Hair follicle dermal papilla cell (primary cell): Measurements from ENCODE around the gene SENP6. TPM values are rescaled to one million over a fixed set of nuclear protein-coding genes. Genes with fewer than 3 reads are reported as not detected.

Experiments used
- small RNA-seq: library from RNA; depleted of rRNA; stranded (forward); fragments of <200 nt; gene quantifications from one replicate; pipeline ENCODE3, GENCODE V24; 2012
- total RNA-seq: library from RNA; depleted of rRNA; stranded (reverse); fragments of >200 nt; gene quantifications from 2 replicates; pipeline ENCODE4 v1.2.3, GENCODE V29; 2012

The SENP6 gene, protein sequence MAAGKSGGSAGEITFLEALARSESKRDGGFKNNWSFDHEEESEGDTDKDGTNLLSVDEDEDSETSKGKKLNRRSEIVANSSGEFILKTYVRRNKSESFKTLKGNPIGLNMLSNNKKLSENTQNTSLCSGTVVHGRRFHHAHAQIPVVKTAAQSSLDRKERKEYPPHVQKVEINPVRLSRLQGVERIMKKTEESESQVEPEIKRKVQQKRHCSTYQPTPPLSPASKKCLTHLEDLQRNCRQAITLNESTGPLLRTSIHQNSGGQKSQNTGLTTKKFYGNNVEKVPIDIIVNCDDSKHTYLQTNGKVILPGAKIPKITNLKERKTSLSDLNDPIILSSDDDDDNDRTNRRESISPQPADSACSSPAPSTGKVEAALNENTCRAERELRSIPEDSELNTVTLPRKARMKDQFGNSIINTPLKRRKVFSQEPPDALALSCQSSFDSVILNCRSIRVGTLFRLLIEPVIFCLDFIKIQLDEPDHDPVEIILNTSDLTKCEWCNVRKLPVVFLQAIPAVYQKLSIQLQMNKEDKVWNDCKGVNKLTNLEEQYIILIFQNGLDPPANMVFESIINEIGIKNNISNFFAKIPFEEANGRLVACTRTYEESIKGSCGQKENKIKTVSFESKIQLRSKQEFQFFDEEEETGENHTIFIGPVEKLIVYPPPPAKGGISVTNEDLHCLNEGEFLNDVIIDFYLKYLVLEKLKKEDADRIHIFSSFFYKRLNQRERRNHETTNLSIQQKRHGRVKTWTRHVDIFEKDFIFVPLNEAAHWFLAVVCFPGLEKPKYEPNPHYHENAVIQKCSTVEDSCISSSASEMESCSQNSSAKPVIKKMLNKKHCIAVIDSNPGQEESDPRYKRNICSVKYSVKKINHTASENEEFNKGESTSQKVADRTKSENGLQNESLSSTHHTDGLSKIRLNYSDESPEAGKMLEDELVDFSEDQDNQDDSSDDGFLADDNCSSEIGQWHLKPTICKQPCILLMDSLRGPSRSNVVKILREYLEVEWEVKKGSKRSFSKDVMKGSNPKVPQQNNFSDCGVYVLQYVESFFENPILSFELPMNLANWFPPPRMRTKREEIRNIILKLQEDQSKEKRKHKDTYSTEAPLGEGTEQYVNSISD
- 88.5 and 115 TPM in 2 replicates for total RNA-seq

DNA sequence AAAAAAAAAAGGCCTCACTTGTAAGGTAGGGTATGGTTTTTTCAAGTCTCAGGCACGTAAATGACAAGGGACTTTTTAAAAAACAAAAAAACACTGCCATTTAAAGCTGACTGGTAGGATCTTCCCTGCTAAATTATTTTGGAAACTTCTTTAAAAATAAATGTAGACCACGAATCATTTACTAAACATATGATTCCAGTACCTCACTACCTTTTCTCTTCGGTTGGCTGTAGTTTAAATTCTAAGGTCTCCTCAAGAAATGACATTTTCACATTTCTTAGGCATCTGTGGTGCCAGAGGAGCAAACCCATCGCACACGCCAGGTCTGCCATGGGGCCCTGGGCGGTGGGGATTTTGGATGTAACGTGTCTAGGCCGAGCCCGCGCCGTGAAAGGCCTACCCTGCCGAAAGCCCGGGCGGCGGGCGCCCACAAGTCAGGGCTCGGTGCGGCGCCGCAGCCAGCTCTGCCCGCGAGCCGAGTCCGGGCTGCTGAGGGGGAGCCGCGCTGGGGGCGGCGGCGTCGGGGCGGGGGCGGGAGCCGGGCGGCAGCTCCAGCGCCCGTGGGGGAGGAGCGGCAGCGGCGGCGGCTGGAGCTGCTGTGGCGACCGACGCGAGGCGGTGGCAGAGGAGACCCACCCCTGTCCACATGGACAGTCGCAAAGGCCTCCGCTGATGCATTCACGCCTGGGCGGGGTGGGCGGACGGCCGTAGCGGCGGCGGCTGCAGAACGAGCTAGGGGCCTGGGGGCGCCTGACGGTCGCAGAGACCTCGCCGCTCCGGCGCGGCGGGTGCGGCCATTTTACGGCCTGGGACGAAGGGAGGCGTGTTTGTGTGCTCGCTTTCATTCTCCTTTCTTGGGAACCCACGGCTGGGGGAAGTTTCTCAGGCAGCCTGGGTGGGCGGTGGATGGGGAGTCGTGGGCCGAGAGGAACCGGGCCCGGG lies at the start of gene SENP6:
Gene SENP6, plus strand, starts transcription at position 577 of the 942 bp plus-strand sequence. CDS start 645 bp downstream, outside the sequence.

DNA sequence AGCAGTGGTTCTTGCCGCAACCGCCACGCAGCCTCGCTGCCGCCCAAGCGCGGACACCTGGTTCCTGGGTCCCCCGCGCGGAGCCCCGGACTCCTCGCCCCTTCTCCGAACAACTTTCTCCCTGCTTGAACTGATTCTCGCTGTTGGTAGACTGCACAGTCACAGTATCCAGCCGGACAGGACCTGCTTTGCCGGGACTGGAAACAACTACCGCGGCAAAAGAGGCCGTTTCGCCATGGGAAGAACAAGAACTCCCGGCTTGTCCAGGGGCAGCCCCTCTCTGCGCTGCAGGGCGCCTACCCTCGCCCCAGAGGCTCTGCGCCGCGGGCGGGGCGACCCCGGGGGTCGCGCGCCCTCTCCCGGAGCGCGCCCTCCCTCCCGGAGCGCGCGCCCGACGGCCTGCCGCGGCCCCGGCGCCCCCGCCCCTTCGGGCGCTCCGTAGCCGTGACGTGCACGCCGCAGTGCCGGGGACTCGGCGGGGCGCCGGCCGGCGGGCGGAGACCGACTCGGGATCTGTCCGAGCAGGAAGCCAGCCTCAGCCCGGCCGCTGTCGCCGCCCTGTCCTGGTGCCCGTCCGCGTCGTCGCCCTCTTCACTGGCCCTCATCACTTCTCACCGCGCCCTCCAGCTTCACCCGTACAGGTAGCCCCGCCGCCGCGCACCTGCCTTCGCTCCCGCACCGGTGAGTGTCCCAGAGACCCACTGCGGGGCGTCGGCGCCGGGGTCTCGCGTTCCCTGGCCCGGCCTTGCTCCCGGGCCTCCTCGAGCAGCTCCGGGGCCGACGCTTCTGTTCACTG lies 147.3 kb downstream of the SENP6 start, which contains the start of gene MYO6:
Gene MYO6, plus strand, starts transcription at position 497 of the 796 bp plus-strand sequence. CDS start 68,309 bp downstream, outside the sequence.

Small RNAs within 50 kb of the gene (small RNA-seq; reads per million reads assigned to genes)
- not detected for gene RNU6-1016P
- not detected for gene RNU6-1338P
- gene RNU6-155P: not detected

Other genes with a start within 250 kb of the SENP6 start
- 0.97 and 2.9 TPM in 2 replicates for gene FILIP1, start 108.1 kb upstream of the SENP6 start, total RNA-seq
- gene MYO6, start 147.4 kb downstream of the SENP6 start, total RNA-seq: 14.7 and 15.4 TPM in 2 replicates